ENCODE data around the gene ZNF562. TPM values are rescaled to one million over a fixed set of nuclear protein-coding genes. Genes with fewer than 3 reads are reported as not detected.

Gene ZNF562
- total and polyA plus RNA-seq, 7 donors: 1.5 to 17.6 (median 7.3) TPM

DNA sequence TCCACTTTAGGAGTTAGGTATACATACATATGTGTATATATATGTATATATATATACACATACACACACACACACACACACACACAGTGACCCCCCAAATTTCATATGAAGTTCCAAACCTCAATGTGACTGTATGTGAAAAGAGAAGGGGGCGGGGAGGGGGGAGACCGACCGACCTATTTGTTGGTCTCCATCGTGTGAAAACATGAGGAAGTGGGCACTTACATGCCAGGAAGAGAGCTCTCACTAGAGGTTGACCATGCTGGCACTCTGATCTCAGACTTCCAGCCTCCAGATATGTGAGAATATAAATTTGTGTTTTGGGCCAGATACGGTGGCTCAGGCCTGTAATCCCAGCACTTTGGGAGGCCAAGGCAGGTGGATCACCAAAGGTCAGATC is 24.6 kb downstream of the ZNF562 start:
- DNase-seq (no peak), ATAC-seq (no peak)
- intact Hi-C loops (cut with DNase I): no loop called here
- 93 to 95% (median 95%) methylated on average over 5 of the region's 5 CpGs for WGBS, 3 donors
- Histone ChIP-seq H3K27ac (no peak overlapping the region), H3K4me3 (no peak overlapping the region), H3K27me3 (ENCODE audit: insufficient read depth in 3 of 3, low read length in 2 of 3) (no peaks in the 10 kb centered on the region), H3K4me1 (no peaks in the 10 kb centered on the region), H3K9me3 (peaks cover 28% of the 10 kb centered on the region), H3K36me3 (ENCODE audit: insufficient read depth in 1 of 2, low read depth in 1 of 2) (peaks cover 6 to 67% of the 10 kb centered on the region in 2 donors)
- TF ChIP-seq, protein P1, sequence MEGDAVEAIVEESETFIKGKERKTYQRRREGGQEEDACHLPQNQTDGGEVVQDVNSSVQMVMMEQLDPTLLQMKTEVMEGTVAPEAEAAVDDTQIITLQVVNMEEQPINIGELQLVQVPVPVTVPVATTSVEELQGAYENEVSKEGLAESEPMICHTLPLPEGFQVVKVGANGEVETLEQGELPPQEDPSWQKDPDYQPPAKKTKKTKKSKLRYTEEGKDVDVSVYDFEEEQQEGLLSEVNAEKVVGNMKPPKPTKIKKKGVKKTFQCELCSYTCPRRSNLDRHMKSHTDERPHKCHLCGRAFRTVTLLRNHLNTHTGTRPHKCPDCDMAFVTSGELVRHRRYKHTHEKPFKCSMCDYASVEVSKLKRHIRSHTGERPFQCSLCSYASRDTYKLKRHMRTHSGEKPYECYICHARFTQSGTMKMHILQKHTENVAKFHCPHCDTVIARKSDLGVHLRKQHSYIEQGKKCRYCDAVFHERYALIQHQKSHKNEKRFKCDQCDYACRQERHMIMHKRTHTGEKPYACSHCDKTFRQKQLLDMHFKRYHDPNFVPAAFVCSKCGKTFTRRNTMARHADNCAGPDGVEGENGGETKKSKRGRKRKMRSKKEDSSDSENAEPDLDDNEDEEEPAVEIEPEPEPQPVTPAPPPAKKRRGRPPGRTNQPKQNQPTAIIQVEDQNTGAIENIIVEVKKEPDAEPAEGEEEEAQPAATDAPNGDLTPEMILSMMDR (IDR thresholded peaks at IDR 0.05): no peak

DNA sequence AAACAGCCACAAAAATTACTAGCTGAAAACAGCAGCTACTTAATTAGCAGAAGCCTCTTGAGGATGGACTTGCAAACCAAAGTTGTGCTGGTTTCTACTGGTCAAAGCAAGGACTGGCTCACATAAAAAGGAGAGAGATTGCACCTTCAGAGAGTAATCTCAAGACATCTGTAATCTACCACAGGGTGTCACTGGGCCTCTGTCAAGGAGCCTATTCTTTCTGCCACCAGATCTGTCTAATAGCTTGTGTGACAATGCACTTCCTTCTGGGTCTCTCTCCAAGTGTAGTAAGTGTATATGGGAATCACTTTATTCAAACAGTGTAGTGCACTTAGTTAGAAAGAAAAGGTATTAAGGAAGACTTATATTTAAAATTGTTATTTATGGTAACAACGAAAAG is 29.4 kb downstream of the ZNF562 start:
- ATAC-seq (no peak), DNase-seq (no peak)
- H3K27me3 ChIP-seq (ENCODE audit: insufficient read depth in 3 of 3, low read length in 2 of 3): no peaks in the 10 kb centered on the region
- peaks cover 2 to 21% of the 10 kb centered on the region in 2 donors for H3K36me3 ChIP-seq (ENCODE audit: insufficient read depth in 1 of 2, low read depth in 1 of 2)
- intact Hi-C loops (cut with DNase I): no loop called here
- no peaks in the 10 kb centered on the region for H3K4me1 ChIP-seq
- 92 to 98% (median 93%) methylated on average over 1 of the region's 1 CpG for WGBS, 3 donors
- H3K4me3 ChIP-seq: no peak overlapping the region
- TF ChIP-seq, protein P1 (IDR thresholded peaks at IDR 0.05): no peak
- H3K27ac ChIP-seq: no peak overlapping the region
- H3K9me3 ChIP-seq: no peaks in the 10 kb centered on the region

- ATAC-seq (no peak), DNase-seq (no peak)
- Histone ChIP-seq H3K36me3 (ENCODE audit: insufficient read depth in 1 of 2, low read depth in 1 of 2) (peaks cover 2 to 16% of the 10 kb centered on the region in 2 donors), H3K27me3 (ENCODE audit: insufficient read depth in 3 of 3, low read length in 2 of 3) (no peaks in the 10 kb centered on the region), H3K4me1 (no peaks in the 10 kb centered on the region), H3K4me3 (no peak overlapping the region), H3K27ac (no peak overlapping the region), H3K9me3 (no peaks in the 10 kb centered on the region)
- TF ChIP-seq, protein P1 (IDR thresholded peaks at IDR 0.05): no peak
- WGBS, 3 donors: 66 to 77% (median 67%) methylated on average over 4 of the region's 4 CpGs
- intact Hi-C loops (cut with DNase I): no loop called here
Observed at GRCh38 chr19:9644472-9644871, 30.4 kb downstream of the ZNF562 start.

DNA sequence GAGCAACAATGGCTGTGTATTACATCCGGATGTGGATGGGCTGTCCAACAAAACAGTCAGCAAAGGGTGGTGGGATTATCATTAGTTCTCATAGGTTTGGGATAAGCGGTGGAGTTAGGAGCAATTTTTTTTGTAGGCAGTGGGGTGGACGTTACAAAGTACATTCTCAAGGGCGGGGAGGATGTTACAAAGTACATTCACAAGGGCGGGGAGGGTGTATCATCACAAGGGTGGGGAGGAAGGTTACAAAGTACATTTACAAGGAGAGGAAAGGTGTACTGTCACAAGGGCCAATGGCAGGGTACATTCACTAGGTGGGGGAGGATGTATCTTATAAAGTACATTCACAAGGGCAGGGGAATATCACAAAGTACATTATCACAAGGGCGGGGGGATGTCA is 33.1 kb downstream of the ZNF562 start:
- no peak for DNase-seq
- Histone ChIP-seq H3K27me3 (ENCODE audit: insufficient read depth in 3 of 3, low read length in 2 of 3) (no peaks in the 10 kb centered on the region), H3K9me3 (no peaks in the 10 kb centered on the region), H3K27ac (no peak overlapping the region), H3K4me1 (no peaks in the 10 kb centered on the region), H3K4me3 (no peak overlapping the region), H3K36me3 (ENCODE audit: insufficient read depth in 1 of 2, low read depth in 1 of 2) (peaks cover 0 to 2% of the 10 kb centered on the region in 2 donors)
- ATAC-seq: no peak
- TF ChIP-seq, protein P1 (IDR thresholded peaks at IDR 0.05): no peak
- intact Hi-C loops (cut with DNase I): no loop called here
- WGBS, 3 donors: 94 to 97% (median 95%) methylated on average over 6 of the region's 6 CpGs

DNA sequence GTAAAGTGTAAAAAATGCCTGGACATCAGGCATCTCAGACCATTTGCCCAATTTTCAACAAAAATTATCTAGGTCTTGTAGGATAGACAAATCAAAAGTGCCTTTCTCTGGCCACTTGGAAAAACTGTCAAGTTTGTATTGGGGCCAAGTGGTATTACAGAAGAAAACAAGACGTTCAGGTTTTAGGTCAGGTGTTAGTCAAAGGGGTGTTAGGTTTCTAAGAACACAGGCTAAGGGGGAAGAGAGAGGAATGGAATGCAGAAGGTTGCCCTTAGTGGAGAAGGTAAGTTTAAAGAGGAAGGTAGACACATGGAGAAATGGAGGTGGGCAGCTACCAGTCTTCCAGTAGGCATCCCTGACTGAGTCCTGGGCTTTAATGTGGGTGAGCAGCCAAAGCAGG is 33.9 kb downstream of the ZNF562 start:
- WGBS, 3 donors: 31 to 47% (median 33%) methylated on average over 1 of the region's 1 CpG
- TF ChIP-seq, protein P1 (IDR thresholded peaks at IDR 0.05): no peak
- DNase-seq (no peak), ATAC-seq (no peak)
- Histone ChIP-seq H3K27me3 (ENCODE audit: insufficient read depth in 3 of 3, low read length in 2 of 3) (no peaks in the 10 kb centered on the region), H3K4me1 (no peaks in the 10 kb centered on the region), H3K9me3 (no peaks in the 10 kb centered on the region), H3K36me3 (ENCODE audit: insufficient read depth in 1 of 2, low read depth in 1 of 2) (peaks cover under 1 to 2% of the 10 kb centered on the region in 2 donors), H3K4me3 (no peak overlapping the region), H3K27ac (no peak overlapping the region)
- intact Hi-C loops (cut with DNase I): no loop called here

All from psoas muscle (tissue), 8 donors.